ENCODE data around the gene KLHL1.

The KLHL1 gene

GRCh38 chr13:69796256-69796655 lies 312.0 kb downstream of the KLHL1 start:
- no peak overlapping the region for H3K27ac Mint-ChIP-seq
- H3K36me3 Mint-ChIP-seq (ENCODE audit: low read depth) = no peaks in the 10 kb centered on the region
- no peak for DNase-seq
- TF ChIP-seq CTCF (IDR thresholded peaks at IDR 0.05) = no peak
- no peak overlapping the region for H3K4me3 Mint-ChIP-seq
- no peaks in the 10 kb centered on the region for H3K9me3 Mint-ChIP-seq
- H3K27me3 Mint-ChIP-seq (ENCODE audit: low read depth, poor library complexity) = no peaks in the 10 kb centered on the region
- peaks cover 11% of the 10 kb centered on the region for H3K4me1 Mint-ChIP-seq

- Mint-ChIP-seq H3K36me3 (ENCODE audit: low read depth) (no peaks in the 10 kb centered on the region), H3K27ac (peak overlapping the region; percentile 41), H3K4me3 (no peak overlapping the region), H3K4me1 (peaks cover 11% of the 10 kb centered on the region), H3K27me3 (ENCODE audit: low read depth, poor library complexity) (no peaks in the 10 kb centered on the region), H3K9me3 (no peaks in the 10 kb centered on the region)
- DNase-seq = no peak
- TF ChIP-seq CTCF (IDR thresholded peaks at IDR 0.05) = no peak
These were observed 314.3 kb downstream of the KLHL1 start for GRCh38 chr13:69793783-69794453.

- Mint-ChIP-seq H3K4me3 (no peak overlapping the region), H3K36me3 (ENCODE audit: low read depth) (peaks cover 2% of the 10 kb centered on the region), H3K4me1 (no peaks in the 10 kb centered on the region), H3K27ac (no peak overlapping the region), H3K27me3 (ENCODE audit: low read depth, poor library complexity) (no peaks in the 10 kb centered on the region), H3K9me3 (peaks cover 6% of the 10 kb centered on the region)
- DNase-seq = no peak
- TF ChIP-seq CTCF (IDR thresholded peaks at IDR 0.05) = no peak
These were observed 331.3 kb downstream of the KLHL1 start for GRCh38 chr13:69776937-69777336.

- Mint-ChIP-seq H3K27ac (no peak overlapping the region), H3K36me3 (ENCODE audit: low read depth) (no peaks in the 10 kb centered on the region), H3K4me3 (no peak overlapping the region), H3K4me1 (no peaks in the 10 kb centered on the region), H3K27me3 (ENCODE audit: low read depth, poor library complexity) (no peaks in the 10 kb centered on the region), H3K9me3 (peaks cover 9% of the 10 kb centered on the region)
- DNase-seq = no peak
- TF ChIP-seq CTCF (IDR thresholded peaks at IDR 0.05) = no peak
These were observed 338.6 kb downstream of the KLHL1 start for GRCh38 chr13:69769608-69770007.

GRCh38 chr13:69761581-69761980 lies 346.7 kb downstream of the KLHL1 start:
- no peak for DNase-seq
- Mint-ChIP-seq H3K4me1 (no peaks in the 10 kb centered on the region), H3K9me3 (no peaks in the 10 kb centered on the region), H3K36me3 (ENCODE audit: low read depth) (no peaks in the 10 kb centered on the region), H3K27me3 (ENCODE audit: low read depth, poor library complexity) (no peaks in the 10 kb centered on the region), H3K4me3 (no peak overlapping the region), H3K27ac (no peak overlapping the region)
- no peak for TF ChIP-seq CTCF (IDR thresholded peaks at IDR 0.05)

- H3K9me3 Mint-ChIP-seq = peaks cover 3% of the 10 kb centered on the region
- H3K36me3 Mint-ChIP-seq (ENCODE audit: low read depth) = no peaks in the 10 kb centered on the region
- H3K27me3 Mint-ChIP-seq (ENCODE audit: low read depth, poor library complexity) = no peaks in the 10 kb centered on the region
- no peak for DNase-seq
- H3K4me3 Mint-ChIP-seq = no peak overlapping the region
- TF ChIP-seq CTCF (IDR thresholded peaks at IDR 0.05) = no peak
- peaks cover 7% of the 10 kb centered on the region for H3K4me1 Mint-ChIP-seq
- no peak overlapping the region for H3K27ac Mint-ChIP-seq
These were observed 353.2 kb downstream of the KLHL1 start for GRCh38 chr13:69755101-69755500.

Measured in nephron progenitor cell (in vitro differentiated cells).